Stromal cell of bone marrow (primary cell): ENCODE data around the gene MTNR1B.

ENCODE experiments used
- DNase-seq: peaks from one replicate; pipeline ENCODE4 v3.0.0-alpha.2; 2012; ENCODE audit warnings: low read depth

Gene MTNR1B

DNA sequence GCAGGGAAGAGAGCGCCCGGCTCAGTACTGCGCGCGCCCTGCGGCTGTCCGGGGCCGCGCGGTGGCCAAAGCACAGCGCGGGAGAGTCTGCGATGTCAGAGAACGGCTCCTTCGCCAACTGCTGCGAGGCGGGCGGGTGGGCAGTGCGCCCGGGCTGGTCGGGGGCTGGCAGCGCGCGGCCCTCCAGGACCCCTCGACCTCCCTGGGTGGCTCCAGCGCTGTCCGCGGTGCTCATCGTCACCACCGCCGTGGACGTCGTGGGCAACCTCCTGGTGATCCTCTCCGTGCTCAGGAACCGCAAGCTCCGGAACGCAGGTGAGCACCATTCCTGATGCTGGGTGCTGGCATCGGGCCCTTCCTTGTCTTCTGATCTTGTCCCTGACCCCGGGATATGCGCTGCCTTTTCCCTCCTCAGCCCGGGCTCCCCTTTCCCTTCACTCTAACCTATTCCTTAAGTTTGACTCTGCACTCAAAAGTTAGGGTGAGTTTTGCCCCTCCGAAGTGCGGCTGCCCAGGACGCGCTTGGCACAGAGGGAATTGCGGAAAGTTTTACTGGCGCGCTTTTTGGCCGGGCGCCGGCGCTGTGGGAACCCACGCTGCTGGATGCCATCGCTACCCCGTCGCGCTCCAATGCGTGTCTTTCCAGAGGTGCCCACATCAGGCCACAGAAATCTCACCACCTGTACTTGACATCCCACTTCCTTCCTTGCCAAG, at the start of gene MTNR1B:
Gene MTNR1B, plus strand, starts transcription at position 18 of the 714 bp plus-strand sequence. Its CDS starts 75 bp downstream, at position 93.
- DNase-seq, result no peak

DNA sequence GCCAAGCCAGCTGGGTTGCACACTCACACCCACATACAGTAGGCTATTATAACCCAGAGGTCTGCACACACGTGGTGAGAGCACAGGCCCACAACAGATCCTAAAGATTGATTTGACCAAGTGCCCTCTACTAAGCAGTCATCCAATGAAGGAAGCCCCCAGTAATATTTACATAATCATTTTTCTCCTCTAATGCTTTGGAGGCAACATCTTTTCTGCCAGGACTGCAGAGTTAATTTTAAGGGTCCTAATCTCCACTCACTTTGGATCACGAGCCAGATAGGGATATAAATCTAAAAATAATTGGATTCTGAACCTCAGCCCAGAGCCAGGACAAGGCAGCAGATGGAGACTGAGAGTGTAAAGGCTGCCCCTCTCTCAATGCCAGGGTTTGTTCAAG, 49.1 kb upstream of the MTNR1B start:
- no peak for DNase-seq

- no peak for DNase-seq
These were observed 46.7 kb upstream of the MTNR1B start for GRCh38 chr11:92922731-92923130.

DNA sequence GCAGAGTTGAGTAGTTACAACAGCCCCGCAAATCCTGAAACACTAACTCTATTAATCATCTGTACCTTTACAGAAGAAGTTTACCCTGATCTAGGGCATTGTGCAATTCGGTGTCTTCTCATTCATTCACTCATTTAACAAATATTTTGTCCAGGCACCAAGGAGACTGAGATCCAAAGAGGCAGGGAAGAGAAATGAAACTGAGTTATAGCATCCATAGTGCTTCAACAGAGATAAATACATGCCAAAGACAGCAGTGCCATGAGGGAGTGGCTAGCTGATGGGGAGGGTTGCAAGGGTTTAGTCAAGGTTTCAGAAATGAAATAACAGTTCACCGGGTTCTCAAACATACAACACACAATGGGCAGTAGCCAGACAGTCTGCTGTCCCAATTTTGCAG, 40.2 kb upstream of the MTNR1B start:
- DNase-seq, result no peak

GRCh38 chr11:92929653-92930052, 39.8 kb upstream of the MTNR1B start:
- no peak for DNase-seq

DNA sequence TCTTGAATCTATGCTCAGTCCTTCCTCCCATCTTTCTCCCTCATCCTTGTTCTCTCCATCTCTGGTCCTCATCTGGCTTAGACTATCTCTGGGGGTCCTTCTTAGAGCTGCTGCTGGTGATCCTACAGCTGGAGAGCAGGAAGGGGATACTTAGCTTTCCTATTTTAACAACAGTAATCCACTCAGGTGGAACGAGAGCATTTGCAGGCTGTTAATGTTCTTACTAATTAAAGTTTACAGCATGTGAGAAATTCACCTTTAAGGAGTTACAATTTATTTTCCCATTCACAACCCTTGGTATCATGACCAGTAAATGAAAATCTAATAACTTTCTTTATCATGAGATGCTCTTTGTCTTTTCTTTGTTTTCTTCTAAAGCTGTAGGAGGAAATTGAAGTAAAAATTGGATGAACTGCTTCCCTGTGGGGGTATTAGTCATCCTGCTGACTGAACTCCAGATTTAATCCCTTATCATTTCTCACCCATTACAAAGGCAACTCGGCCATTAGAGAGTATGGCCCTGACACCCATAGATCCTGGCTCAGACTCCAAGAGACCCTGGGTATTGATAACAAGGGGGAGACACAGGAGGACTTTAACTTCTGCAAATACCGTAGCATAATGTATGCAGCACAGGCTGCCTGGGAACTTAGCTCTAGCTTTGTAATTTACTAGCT, 37.6 kb upstream of the MTNR1B start:
- peak; percentile 10 for DNase-seq

DNA sequence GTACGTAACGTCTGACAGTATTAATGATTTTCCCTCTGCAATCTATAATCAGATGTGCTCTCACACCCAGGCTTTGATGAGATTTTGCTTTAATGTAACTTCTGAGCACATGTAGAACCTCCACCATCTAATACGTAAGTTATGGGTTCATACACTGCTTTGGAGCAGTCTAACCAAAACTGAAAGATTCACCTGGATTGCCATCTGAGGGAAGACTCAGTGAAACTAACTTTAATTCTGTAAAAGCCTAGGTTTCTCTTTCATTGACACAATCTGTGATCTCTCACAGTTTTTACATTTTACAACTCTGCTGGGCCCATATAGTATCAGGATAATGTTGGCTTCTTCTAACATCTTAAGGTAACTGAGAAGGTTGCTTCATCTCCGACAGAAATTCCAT, 30.1 kb upstream of the MTNR1B start:
- DNase-seq, result no peak

DNA sequence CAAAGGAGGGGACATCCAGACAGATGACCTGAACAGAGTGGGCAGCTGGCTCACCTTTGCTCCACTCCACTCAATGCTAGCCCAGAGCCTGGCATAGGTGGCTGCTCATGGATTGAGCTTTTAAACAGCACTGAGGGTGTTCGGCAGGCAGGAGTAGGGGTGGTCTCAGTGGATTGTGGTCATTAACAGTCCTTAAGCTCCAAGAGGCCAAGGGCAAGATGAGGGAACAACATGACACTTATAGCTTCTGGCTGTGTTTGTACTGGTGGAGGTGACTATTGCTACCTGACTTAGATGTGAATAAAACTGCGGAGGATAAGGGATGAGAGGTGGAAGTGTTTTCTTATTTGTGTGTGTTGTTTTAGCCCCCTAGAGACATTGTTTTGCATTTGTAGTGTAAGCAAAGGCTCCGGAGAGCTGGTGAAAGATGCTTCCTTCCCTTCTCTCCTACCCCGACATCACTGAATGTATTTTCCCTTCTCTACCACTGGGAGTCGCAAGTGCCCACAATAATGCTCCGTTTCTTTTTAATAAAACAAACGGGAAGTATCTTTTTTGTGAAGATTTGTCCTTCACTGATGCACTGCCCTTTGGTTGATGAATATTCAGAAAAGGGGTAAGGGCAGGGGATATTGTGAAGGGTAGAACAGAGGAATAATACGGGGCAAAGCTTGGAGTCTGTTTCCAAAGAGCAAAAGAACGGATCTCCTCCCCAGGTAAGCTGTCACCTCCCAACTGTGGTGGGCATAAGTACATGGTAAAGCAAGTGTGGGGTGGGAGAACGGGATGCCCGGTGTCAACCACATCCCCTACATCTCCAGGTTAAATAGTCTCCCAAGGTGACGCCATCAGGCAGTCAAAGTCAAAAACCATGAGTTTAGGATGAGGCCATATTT, 27.5 kb upstream of the MTNR1B start:
- DNase-seq, result peak; percentile 21

GRCh38 chr11:92946707-92947106, 22.7 kb upstream of the MTNR1B start:
- no peak for DNase-seq

- no peak for DNase-seq
These were observed 21.3 kb upstream of the MTNR1B start for GRCh38 chr11:92948116-92948515.

GRCh38 chr11:92954003-92954402, 15.4 kb upstream of the MTNR1B start:
- no peak for DNase-seq

GRCh38 chr11:92955860-92956259, 13.6 kb upstream of the MTNR1B start:
- DNase-seq, result no peak

DNA sequence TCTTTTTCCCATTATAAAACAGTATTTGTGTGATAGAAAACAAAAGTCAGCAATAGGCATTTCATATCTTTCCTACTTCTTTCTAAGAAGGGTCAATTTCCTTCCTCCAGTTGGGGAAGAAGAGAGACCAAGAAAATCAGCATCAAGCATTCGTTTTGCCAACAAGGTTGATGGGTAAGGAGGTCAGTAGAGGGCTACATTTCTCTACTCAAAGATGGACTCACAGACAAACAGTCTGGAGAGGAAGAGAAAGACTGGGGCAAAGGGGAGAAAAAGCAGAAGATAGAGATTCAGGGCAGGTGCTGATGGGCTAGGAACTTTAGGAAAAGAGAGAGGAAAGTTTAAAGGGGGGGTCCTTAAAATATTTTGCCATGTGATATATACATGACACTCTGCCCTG, 8.6 kb upstream of the MTNR1B start:
- peak; percentile 3 for DNase-seq

DNA sequence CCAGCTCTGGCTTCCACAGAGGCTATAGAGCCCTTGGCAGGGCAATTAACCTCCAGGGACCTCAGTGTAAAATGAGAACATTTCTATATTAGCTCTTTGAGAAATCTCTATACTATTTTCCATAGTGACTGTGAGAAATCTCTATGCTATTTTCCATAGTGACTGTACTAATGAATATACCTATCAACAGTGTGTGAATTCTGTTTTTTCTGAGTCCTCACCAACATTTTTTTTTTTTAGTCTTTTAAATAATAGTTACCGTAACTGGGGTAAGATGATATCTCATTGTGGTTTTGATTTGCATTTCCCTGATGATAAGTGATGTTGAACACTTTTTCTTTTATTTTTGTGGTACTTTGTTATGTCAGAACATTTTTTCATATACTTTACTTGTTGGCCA, 7.0 kb upstream of the MTNR1B start:
- DNase-seq, result no peak

GRCh38 chr11:92964471-92964870, 5.0 kb upstream of the MTNR1B start:
- DNase-seq, result no peak

DNA sequence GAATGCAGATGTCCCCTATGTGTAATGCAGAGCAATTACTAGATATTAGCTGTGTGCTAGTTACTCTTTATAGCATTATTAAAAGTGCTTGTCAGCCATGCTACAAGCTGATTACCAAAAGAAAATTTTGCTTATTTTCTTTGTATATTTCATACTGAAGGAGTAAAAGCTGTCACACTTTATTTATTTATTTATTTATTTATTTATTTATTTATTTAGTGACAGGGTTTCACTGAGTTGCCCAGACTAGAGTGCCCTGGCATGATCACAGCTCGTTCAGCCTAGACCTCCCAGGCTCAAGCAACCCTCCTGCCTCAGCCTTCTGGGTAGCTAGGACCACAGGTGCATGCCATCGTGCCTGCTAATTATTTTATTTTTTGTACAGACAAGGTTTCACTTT, 4.3 kb upstream of the MTNR1B start:
- no peak for DNase-seq

DNA sequence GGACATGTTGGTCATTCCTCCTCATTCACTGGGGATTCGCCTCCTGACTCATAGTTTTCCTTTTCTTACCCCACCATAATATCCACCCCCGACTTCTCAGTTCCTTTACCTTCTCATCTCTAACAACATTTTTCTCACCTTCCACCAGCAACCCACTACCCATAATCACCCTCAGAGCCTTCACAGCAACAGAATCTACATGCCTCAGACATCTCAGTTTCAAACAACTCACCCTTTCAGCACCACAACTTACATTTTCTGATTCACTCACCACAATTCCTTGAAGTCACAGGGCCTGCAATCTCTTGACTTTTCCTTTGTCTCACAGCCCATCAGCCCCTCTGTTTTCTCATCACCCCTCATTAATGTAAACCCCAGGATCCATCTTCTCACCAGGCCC, 2.3 kb upstream of the MTNR1B start:
- DNase-seq, result no peak

DNA sequence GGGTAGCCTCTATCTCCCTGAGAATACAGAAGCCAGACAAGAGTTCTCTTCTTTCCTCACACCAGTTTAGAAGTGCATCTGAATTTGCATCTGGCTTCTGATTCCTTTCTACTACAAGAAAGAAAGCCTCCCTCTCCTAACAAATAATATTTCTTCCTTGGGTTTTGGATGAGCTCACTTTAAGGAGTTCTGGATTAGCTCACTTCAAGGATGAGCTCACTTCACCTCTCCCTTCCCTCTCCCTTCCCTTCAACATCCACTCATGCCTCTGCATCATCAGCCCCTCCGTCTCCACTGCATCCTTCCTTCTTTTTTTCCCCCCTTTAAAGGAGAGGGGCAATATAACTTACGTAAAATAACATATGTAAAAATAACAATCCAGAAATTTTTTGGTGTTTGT, 1.6 kb upstream of the MTNR1B start:
- DNase-seq, result no peak

- no peak for DNase-seq
These were observed 188 bp upstream of the MTNR1B start for GRCh38 chr11:92969293-92969633.

DNA sequence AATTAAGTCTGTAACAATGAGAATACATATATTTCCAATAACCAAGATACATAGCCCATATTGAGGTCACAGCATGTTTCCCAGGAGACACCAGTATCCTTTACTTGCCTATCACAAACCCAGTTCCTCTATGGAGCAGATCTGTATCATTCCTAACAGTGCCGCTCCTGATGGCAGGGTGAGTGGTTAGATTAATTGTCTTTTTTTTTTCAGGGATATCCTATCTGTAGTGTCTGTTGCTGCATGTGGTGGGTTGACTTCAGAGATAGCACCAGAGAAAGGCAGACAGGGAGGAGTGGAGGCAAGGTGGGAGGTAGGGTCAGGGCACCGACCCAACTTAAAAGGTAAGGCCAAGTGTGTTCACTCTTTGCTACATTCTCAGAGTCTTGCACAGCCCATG, 2.8 kb downstream of the MTNR1B start:
- no peak for DNase-seq

GRCh38 chr11:92975285-92975684, 5.8 kb downstream of the MTNR1B start:
- no peak for DNase-seq

- no peak for DNase-seq
These were observed 7.2 kb downstream of the MTNR1B start for GRCh38 chr11:92976681-92977080.

- no peak for DNase-seq
These were observed 8.0 kb downstream of the MTNR1B start for GRCh38 chr11:92977401-92977800.
